Fibroblast of skin of right quadriceps (primary cell): ENCODE results near the gene LRRC25.
"Not testable (repeated sequence)": the region's sequence is repeated elsewhere in the genome, so short reads cannot be mapped to it uniquely, and the experiment has no call there.

Experiments
- DNase-seq: peaks from one replicate; pipeline ENCODE4 v3.0.0-alpha.2; 2013

The LRRC25 gene

DNA sequence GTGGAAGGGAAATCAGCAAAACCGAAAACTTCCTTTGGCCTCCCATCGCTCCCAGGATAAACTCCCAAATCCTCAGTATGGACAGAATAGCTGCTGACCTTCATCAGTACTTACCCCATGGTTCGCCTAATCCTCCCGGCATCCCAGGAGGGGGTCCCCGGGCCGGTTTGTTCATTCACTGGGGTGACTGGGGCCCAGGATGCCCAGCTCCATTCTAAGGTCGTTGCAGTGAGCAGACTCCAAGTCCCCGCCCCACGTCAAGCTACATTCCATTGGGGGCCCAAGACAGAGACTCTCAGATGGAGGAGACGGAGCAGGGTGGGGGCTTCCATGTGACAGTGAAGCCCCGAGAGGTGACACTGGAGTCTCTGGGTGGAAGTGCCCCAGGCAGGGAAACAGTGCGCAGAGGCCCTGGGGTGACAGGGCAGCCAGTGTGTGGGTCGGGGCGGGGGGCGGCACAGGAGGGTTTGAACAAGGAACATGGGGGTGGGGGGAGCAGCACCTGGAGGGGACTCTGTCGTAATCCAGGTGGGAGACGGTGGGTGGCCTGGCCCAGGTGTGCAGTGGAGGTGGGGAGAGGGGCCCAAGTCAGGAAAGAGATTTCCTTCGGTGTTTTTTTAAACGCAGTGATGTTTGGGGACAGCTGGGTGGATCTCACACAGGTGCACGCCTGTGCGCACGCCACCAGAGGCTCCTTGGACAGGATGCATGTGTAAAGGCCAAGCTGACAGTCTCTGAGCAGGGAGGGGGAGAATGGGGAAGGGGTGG lies 26.9 kb upstream of the LRRC25 start:
- DNase-seq, result no peak

DNA sequence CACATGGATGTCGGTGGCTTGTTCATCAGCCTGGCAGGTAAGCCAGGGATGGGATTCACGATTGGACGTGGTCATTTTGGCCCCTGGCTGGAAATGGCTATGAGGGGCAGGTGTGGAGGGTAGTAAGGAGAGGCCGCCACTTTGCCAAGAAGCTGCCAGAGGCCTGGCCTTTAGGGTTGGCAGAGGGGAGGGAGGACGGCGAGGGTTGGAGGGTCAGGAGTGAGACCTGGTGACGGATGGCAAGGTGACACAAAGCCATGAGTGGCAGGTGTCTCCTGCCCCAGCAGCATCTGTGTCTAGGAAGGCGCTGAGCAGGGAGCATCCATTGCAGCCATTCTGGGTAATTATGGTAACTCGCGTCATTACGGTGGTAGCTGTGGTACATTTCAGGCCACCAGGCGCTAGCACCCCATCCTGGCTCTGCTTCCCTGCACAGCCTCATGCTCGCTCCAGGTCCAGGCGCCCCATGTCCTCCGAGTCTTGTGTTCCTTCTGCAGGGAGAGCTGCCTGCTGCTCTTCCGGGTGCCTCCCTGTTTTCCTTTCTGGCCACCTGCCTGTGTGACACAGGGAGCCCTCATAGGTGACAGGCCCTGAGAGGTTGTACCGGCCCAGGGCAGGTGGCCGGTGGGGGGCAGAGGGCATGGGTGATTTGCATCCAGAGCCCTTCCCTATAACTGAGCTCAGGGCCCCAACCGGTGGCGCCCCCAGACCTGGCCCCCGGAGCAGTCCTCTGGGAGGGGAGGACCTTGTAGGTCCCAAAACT lies 26.0 kb upstream of the LRRC25 start:
- no peak for DNase-seq

DNA sequence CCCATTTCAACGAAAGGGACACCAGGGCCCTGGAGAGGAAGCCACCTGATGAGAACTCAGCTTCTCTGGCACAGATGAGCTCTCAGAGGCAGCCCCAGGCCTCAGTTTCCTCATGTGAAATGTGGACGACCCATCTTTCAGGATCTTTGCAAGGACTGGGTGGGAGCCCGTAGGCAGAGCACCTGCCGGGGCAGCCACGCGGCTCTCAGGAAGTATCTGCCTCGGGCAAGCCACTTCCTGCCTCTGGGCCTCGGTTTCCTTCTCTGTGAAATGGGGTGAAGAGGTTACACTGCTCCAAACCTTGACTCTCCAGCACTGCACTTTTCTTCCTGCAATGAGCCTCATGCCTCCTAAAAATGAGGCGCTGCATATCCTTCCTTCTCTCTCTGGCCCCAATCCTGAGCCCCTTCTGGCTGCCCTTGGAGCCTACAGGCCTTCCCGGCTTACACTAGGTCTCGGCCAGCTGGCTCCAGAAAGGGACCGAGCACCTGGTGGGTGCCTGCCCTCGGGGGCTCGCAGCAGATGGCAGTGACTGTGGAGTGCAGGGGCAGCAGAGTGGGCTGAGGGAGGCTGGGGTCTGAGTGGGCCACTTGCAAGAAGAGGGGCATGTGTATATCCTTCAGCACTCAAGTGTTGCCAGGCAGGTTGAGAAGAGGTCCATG lies 25.2 kb upstream of the LRRC25 start:
- DNase-seq, result no peak

DNA sequence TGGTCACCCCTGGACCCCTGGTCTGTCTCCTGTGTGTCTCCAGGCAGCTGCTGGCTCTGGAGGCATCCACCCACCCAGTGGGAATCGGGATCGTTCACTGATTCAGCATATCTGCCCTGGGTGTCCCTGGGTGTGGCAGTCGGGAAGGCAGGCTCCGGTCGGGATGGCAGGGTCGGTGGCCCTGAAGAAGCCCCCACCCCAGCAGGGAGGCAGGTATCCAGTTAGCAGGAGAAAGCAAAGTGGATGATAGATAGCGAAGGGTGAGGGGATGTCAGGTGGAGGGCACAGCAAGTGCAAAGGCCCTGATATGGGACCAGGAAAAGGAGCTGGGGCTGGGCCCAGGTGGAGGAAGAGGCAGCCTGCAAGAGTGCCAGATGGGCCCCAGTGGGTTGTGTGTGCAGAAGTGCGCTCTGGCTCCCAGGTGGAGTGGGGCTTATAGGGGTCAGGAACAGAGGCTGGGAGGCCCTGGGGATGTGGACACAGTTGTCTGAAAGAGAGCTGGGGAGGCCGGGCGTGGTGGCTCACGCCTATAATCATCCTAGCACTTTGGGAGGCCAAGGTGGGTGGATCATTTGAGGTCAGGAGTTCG lies 24.0 kb upstream of the LRRC25 start:
- DNase-seq, result no peak

DNA sequence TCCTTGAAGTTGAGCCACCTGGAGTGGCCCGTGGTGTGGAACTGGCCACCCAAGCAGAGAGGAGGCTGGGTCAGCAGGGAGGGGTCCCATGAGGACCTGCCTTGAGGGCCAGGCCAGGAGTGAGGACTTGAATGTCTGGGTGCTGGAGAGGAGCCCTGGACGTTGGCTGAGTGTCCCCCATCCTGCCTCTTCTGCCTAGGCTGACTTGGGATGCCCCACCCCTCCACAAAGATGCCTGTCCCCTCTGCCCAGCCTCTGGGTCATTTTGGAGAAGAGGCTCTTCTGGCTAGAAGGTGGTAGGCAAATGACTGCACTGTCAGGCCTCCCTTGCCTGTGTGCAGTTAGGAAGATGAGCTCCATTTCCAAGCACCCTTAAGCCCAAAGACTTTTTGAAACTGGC lies 23.5 kb upstream of the LRRC25 start:
- no peak for DNase-seq

DNA sequence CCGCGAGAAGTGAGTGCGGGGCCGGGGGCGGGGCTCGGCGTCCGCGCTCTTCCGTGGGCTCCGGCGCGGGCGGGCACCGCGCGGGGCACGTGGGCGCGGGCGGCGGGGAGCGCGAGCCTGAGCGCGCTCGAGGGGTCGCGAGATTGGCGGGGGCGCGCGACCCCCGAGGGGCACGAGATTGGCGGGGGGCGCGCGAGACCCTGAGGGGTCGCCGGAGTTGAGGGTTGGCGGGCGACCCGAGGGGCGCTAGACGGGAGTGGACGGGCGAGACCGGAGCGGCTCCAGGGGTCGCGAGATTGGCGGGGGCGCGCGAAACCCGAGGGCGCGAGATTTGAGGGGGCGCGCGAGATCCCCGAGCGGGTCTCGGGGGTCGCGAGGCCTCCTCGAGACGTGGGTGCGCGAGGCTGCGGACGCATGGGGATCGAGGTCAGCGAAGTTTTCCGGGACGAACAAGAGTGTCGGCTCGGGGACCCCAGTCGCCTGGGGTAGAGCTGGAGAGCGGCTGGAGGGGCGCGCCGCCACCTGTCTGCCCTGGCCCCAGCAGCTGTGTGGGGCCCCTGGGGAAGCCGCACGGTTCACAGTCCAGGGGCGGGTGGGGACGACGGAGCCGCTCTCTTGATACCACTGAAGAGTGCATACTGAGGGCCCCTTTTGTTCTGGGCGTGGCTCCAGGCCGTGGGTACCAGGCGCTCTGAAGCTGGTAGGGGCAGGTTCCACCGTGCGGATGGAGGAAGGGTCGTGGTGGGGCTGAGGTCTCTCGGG lies 22.5 kb upstream of the LRRC25 start:
- DNase-seq, result no peak

DNA sequence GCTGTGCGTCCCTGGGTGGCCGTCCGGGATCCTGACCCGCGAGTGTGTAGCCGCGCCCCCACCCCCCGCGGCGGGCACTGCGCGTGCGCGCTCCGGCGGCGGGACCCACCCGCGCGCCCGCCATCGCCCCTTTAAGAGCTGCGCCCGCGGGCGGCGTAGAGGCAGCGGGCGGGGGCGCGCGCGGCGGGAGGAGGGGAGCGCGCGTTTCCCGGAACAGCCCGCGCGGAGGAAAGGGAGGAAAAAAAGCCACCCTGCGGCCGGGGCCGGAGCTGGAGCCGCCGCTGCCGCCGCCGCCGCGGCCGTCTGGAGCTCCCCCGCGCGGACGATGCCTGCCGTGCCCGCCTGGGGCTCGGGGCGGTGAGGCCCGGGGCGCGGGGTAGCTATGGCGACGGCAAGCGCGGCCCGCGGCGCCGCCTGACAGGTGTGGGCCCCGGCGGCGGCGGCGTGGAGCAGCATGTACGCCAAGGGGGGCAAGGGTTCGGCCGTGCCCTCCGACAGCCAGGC lies 21.8 kb upstream of the LRRC25 start, which contains the start of gene SSBP4:
Gene SSBP4, plus strand, starts transcription at position 204 of the 504 bp plus-strand sequence. Its CDS starts 251 bp downstream, at position 455.
- DNase-seq, result peak; percentile 86

DNA sequence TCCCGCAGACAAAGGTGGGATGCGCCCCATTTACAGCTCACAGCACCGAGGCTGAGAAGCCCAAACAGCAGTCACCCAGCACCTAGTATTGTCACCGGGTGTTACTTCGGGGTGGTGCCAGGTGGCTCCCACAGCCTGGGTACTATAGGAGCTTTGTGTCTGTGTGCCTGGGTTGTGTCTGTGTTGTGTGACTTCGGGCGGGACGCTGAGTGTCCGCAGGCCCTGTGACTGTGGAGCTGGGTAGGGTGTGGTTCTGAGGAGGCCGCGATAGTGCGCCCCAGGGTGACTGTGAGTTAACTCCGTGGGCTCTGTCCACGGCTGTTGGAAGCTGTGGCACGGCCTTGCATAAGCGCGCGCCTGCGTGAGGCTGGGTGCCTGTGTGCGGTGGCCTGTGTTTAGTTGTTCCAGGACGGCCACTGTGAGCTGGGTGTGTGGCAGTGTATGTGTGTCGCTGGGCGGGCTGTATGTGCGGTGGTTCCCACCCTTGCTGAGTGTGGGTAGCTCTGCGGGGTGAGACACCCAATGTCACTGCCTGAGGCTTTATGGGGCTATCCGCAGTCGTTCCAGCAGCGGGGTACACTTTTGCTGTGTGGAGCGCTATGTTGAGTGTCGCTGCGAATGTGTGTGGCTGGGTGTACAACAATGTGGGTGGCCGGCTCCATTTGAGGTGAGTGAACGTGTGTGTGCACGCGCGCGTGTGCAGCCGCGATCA lies 21.2 kb upstream of the LRRC25 start:
- DNase-seq, result no peak

DNA sequence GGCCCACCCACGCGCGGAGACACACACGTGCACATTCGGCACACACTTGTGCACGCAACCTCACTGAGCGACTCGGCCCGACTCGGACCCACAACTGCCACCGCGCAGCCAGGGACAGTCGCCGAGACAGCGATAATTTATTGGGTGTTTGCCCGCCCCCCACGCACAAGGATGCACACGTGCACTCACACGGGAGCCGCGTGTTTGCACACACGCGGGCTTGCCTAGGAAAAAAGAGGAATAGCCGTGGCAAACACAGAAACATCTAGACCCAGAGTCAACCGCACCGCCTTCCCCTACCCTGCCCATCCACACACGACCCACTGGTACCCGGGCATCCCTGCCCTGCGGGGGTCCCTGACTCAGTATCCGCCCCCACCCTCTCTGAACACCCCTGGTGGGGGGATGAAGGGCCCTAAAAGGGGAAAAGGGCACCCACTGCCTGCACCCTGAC lies 20.6 kb upstream of the LRRC25 start:
- no peak for DNase-seq

DNA sequence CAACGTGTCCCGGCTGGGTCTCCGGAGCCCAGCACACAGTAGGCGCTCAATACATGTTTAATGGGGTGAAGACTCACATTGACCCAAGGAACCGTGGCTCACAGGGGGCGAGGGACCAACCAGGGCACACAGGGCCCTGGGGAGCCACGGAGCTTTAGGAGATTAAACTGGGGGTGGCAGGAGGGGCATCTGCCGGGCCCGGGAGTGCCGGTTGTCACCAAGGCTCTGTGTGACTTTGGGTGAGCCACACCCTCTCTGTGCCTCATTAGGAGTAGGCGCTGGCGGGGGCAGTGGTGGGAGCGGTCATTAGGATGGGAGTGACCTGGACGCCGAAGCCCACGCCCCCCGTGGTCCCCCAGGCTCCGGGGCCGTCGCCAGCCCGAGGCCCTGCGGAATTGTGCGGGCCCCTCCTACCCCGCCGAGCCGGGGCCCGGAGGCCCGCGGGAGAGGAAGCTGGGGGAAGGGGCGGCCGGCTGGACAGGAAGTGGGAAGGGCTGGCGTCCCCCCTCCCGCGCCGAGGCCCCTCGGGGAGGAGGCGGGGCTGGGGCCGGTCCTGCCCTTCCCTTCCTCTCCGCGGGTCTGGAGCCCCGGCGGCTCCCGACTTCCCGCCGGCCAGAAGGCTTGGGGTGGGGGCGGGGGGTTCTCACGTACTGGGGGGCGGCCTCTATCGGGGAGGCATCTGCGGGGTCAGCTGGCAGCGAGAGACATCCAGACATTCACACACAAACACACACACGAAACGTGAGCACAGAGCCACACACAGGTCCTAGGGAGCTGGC lies 20.0 kb upstream of the LRRC25 start:
- peak; percentile 92 for DNase-seq

DNA sequence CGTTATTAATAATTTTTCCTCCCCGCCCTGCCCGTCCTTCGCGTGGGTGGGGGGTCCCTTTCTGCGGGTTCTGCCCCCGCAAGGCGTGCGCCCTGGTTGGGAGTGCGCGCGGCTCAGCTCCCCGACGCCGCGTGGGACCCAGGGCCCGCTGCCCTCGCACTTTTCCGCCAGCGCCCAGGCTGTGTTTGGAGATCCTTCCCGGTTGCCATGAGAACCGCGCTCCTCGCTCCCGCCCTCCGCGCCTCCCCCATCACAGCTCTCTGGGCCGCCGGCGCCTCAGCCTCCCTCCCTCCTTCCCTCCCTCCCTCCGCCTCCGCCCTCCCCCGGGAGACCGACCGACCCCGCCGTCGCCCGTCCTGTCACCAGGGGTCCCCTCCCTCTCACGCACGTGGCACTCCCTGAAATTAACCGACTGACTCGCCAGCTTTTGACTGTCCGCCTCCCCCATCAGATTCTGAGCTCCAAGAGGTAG lies 19.4 kb upstream of the LRRC25 start:
- peak; percentile 92 for DNase-seq

DNA sequence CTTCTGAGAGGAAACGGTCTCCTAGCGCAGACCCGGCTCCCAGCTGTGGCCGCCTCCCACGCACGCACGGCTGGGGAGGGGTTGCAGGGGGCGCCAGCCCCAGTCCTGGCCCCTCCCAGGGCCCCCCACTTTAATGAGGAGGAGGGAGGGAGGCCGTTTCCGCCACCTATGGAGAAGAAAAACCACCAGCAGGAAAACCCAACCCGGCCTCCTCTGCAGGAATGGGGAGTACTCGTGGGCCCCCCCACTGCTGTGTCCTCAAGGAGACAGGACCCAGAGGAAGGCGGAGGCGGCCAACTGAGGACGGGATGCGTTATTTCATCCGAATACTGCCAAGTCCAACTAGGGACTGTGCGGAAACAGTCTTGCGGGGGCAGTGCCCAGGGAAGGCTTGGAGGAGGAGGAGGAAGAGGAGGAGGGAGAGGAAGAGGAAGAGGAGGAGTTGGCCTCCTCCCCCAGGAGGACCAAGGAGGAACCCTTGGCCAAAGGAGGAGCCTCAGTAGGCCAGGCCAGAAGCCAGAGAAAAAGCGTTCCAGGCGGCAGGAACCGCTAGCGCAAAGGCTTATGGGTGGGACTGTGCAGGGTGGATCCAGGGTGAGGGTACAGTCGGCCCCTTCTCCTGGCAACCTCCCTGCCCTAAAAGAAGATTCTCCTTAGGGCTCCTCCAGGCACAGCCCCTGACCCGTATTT lies 17.9 kb upstream of the LRRC25 start:
- DNase-seq, result peak; percentile 85

DNA sequence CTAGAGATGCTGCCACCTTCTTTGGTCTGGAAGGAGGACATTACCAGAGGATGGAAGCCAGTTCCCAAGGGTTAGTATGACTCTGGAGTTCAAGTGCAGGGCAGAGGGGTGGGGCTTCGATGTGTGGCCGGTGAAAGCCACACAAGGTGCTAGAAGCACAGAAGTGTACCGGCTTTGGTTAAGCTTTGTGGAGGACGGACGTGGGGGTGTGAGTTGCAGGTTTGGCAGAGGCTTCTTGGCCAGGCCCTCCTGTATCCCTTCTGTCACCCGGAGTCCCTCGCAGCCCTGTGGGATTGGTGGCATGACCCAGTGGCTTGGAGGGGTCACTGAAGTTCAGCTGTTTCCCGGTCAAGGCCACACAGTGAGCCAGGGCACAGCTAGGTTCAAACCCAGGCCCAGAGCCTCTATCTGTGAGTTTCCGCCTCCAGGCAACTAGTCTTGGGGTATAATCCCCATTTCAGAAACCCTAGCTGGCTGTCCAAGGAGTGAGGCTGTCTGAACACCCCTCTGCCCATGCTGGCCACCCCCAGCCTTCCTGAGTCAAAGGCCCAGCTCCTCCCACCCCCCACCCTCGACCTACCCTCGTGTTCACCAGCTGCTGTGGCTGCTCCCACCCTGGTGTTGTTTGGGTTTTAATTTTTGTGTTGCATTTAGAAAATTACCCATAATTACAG lies 17.2 kb upstream of the LRRC25 start:
- DNase-seq, result no peak

DNA sequence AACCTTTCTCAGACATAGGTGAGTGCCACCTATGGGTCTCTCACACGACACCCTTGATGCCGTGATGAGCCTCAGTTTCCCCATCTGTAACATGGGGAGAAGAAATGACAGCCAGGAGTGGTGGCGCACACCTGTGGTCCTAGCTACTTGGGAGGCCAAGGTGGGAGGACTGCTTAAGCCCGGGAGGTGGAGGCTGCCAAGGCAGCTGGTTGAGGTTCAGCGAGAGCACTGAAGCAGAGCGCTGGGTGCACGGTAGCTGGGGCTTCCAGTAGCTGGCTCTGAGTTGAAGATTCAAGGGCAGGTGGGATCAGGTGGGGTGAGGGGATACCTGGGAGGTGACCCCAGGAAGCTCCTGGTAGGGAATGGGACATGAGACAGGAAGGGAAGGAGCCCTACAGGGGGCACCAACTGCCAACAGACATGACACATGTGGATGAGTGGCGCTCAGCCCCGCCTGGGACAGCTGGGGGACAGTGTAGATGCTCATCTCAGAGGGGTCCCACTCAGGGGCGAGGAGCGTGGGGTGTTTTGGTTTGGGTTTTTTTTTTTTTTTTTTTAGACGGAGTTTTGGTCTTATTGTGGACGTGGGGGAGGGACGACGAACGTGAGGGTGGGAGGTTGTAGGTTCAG lies 15.3 kb upstream of the LRRC25 start:
- DNase-seq, result no peak

DNA sequence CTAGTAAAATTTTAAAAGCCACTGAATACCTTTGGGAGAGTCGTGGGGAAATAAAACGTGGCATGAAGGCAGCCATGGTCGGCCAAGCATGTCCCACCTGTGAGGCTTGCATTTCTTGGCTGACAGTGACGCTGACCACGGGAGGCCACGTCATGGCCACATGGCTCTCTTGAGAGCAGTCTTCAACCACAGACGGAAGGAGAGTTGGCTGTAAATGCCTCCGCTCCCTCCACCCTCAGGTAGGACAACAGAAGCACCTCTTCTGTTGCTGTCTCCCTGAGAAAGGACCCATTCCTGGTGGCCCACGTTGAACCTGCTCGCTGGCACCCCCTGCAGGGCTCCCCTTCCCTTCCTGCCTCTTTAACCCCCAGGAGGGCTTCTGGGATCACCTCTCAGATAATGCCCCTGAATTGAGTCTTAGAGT lies 10.6 kb upstream of the LRRC25 start:
- no peak for DNase-seq

DNA sequence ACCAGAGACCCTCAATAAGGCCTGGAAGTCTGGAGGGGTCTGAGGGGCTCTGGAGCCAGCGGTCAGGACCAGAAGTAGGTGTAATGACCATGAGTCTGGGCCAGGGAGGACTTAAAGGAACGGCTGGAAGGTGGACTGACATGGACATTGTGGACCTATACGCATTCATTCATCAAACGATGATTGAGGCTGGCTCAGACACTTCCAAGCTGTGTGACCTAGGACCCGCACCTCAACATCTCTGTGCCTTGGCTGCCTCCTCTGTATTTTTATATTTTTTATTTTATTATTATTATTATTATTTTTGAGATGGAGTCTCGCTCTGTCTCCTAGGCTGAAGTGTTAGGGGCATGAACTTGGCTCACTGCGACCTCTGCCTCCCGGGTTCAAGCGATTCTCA lies 9.3 kb upstream of the LRRC25 start:
- no peak for DNase-seq

DNA sequence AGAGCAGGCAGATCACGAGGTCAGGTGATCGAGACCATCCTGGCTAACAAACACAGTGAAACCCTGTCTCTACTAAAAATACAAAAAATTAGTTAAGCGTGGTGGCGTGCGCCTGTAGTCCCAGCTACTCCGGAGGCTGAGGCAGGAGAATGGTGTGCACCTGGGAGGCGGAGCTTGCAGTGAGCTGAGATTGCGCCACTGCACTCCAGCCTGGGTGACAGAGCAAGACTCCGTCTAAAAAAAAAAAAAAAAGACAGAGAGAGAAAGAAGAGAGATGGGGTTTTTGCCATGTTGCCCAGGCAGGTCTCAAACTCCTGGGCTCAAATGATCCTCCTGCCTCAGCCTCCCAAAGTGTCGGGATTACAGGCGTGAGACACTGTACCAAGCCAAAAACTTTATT lies 8.3 kb upstream of the LRRC25 start:
- DNase-seq, result not testable (repeated sequence)

DNA sequence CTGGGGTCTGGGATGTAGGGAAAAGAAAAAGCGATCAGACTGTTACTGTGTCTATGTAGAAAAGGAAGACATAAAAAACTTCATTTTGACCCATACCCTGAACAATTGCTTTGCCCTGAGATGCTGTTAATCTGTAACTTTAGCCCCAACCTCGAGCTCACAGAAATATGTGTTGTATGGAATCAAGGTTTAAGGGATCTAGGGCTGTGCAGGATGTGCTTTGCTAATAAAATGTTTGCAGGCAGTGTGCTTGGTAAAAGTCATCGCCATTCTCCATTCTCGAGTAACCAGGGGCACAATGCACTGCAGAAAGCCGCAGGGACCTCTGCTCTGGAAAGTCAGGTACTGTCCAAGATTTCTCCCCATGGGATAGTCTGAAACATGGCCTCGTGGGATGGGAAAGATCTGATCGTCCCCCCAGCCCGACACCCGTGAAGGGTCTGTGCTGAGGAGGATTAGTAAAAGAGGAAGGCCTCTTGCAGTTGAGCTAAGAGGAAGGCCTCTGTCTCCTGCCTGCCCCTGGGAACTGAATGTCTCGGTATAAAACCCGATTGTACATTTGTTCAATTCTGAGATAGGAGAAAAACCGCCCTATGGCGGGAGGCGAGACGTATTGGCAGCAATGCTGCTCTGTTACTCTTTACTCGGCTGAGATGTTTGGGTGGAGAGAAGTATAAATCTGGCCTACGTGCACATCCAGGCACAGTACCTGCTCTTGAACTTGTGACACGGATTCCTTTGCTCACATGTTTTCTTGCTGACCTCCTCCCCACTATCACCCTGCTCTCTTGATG lies 5.2 kb upstream of the LRRC25 start:
- DNase-seq, result not testable (repeated sequence)
